IMR-90 (cell line): Measurements from ENCODE around the gene AQP6. TPM values are rescaled to one million over a fixed set of nuclear protein-coding genes. Genes with fewer than 3 reads are reported as not detected.

Experiments
- ATAC-seq: fragments of 200-7000 bp; cut with Tn5 transposase; 2 replicates; pipeline ENCODE4 v1.9.1; 2020; ENCODE audit warnings: low read depth, mild to moderate bottlenecking, moderate library complexity
- Bru-seq: library from RNA; stranded (reverse); fragments of 400-500 nt; gene quantifications from one replicate; lab custom pipeline; 2021; lab: Mats Ljungman, UMichigan
- BruChase-seq, 2 experiments: library from RNA; stranded (reverse); fragments of 400-500 nt; gene quantifications; one replicate each; lab custom pipeline; 2021; lab: Mats Ljungman, UMichigan
- BruUV-seq: library from RNA; stranded (reverse); fragments of 400-500 nt; replicated peaks from 2 replicates; lab custom pipeline; 2021; lab: Mats Ljungman, UMichigan
- CTCF ChIA-PET: fragments of 300-600 bp; formaldehyde crosslinking; extraction: SDS; loops from one replicate; lab custom pipeline; 2021; ENCODE audit warnings: antibody characterized with exemption; lab: Yijun Ruan, JAX
- POLR2A ChIA-PET: fragments of 300-600 bp; sonication (Branson Sonifier 250); formaldehyde crosslinking; loops from one replicate; lab custom pipeline; 2022; ENCODE audit warnings: antibody characterized with exemption; ENCODE audit not compliant: unreplicated experiment; lab: Charles Lee
- DNase-seq: peaks from one replicate; pipeline ENCODE4 v3.0.0; 2013
- H2AFZ ChIP-seq: replicated peaks from 2 replicates; pipeline ENCODE3; 2013; ENCODE audit warnings: low read length, mild to moderate bottlenecking; ENCODE audit not compliant: poor library complexity
- H2AK5ac ChIP-seq: 2 replicates; pipeline ENCODE4 v1.6.1; 2013; ENCODE audit warnings: low read depth, low read length, inconsistent platforms
- H2AK9ac ChIP-seq: replicated peaks from 2 replicates; pipeline ENCODE3; 2013; ENCODE audit warnings: mild to moderate bottlenecking, low read depth, low read length, moderate library complexity; ENCODE audit not compliant: poor library complexity
- H2BK120ac ChIP-seq: 2 replicates; pipeline ENCODE4 v1.6.1; 2013; ENCODE audit warnings: low read depth, low read length, inconsistent platforms
- H2BK15ac ChIP-seq: 3 replicates; pipeline ENCODE4 v1.6.1; 2013; ENCODE audit warnings: low read depth, low read length, inconsistent platforms
- H2BK20ac ChIP-seq: 2 replicates; pipeline ENCODE4 v1.6.1; 2013; ENCODE audit warnings: low read depth, mild to moderate bottlenecking, inconsistent platforms, low read length, moderate library complexity
- H2BK5ac ChIP-seq: 2 replicates; pipeline ENCODE4 v1.6.1; 2013; ENCODE audit warnings: mild to moderate bottlenecking, low read depth, low read length, inconsistent platforms; ENCODE audit not compliant: poor library complexity, severe bottlenecking
- H3K14ac ChIP-seq: replicated peaks from 2 replicates; pipeline ENCODE4 v1.6.1; 2013; ENCODE audit warnings: low read depth, low read length, inconsistent platforms
- H3K18ac ChIP-seq: 2 replicates; pipeline ENCODE4 v1.6.1; 2013; ENCODE audit warnings: low read depth, low read length, control low read depth
- H3K23ac ChIP-seq: 2 replicates; pipeline ENCODE4 v1.6.1; 2013; ENCODE audit warnings: low read depth, low read length, inconsistent platforms
- H3K27ac ChIP-seq: 2 replicates; pipeline ENCODE4 v1.5.1; 2013; ENCODE audit warnings: mild to moderate bottlenecking, control low read depth, low read length; ENCODE audit not compliant: insufficient read depth
- H3K27me3 ChIP-seq: 2 replicates; pipeline ENCODE4 v1.6.1; 2013; ENCODE audit warnings: low read length; ENCODE audit not compliant: control insufficient read depth, insufficient read depth
- H3K36me3 ChIP-seq: 2 replicates; pipeline ENCODE4 v1.6.1; 2013; ENCODE audit warnings: low read length, mixed read lengths; ENCODE audit not compliant: control insufficient read depth, insufficient read depth
- H3K4ac ChIP-seq: 2 replicates; pipeline ENCODE4 v1.6.1; 2013; ENCODE audit warnings: low read depth, low read length, inconsistent platforms
- H3K4me1 ChIP-seq: 2 replicates; pipeline ENCODE4 v1.6.1; 2013; ENCODE audit warnings: low read length, mixed read lengths; ENCODE audit not compliant: control insufficient read depth, insufficient read depth
- H3K4me2 ChIP-seq: 2 replicates; pipeline ENCODE4 v1.6.1; 2013; ENCODE audit warnings: low read depth, mild to moderate bottlenecking, control low read depth, low read length, moderate library complexity
- H3K4me3 ChIP-seq: 2 replicates; pipeline ENCODE4 v1.5.1; 2013; ENCODE audit warnings: low read depth, mild to moderate bottlenecking, control low read depth, low read length, moderate library complexity; ENCODE audit not compliant: insufficient read depth
- H3K56ac ChIP-seq: 2 replicates; pipeline ENCODE4 v1.6.1; 2013; ENCODE audit warnings: low read length, inconsistent platforms; ENCODE audit not compliant: insufficient read depth; ENCODE audit errors: extremely low read depth
- H3K79me1 ChIP-seq, 2 experiments: 2 replicates each; pipeline ENCODE4 v1.6.1; 2013; ENCODE audit warnings: low read length in 2 of 2, inconsistent platforms in 1 of 2, low read depth in 1 of 2
- H3K9ac ChIP-seq: 2 replicates; pipeline ENCODE4 v1.6.1; 2013; ENCODE audit warnings: low read depth, low read length, control low read depth
- H3K9me1 ChIP-seq: 2 replicates; pipeline ENCODE4 v1.6.1; 2013; ENCODE audit warnings: low read length, inconsistent platforms; ENCODE audit not compliant: insufficient read depth
- H3K9me3 ChIP-seq: 2 replicates; pipeline ENCODE4 v1.6.1; 2013; ENCODE audit warnings: low read length; ENCODE audit not compliant: control insufficient read depth, insufficient read depth
- H4K20me1 ChIP-seq: 2 replicates; pipeline ENCODE4 v1.6.1; 2013; ENCODE audit warnings: low read length, inconsistent platforms; ENCODE audit not compliant: insufficient read depth
- H4K5ac ChIP-seq: 2 replicates; pipeline ENCODE4 v1.6.1; 2013; ENCODE audit warnings: mild to moderate bottlenecking, low read depth, low read length, control low read depth
- H4K8ac ChIP-seq, 2 experiments: 2 replicates each; pipeline ENCODE4 v1.6.1; 2013; ENCODE audit warnings: low read depth in 2 of 2, low read length in 2 of 2, control low read depth in 1 of 2, inconsistent platforms in 1 of 2
- H4K91ac ChIP-seq: 2 replicates; pipeline ENCODE4 v1.6.1; 2013; ENCODE audit warnings: low read depth, low read length, inconsistent platforms; ENCODE audit not compliant: insufficient read depth
- MXI1 ChIP-seq: IDR thresholded peaks from 2 replicates; pipeline ENCODE4 v1.6.1; 2012; ENCODE audit warnings: low read depth, mild to moderate bottlenecking, low read length, moderate library complexity, borderline replicate concordance
- WGBS, 2 experiments: methylation state at CpG; one replicate each; pipeline versions ENCODE4 v1.1.5 to v1.1.7; 2013; ENCODE audit warnings: missing lambda C conversion rate in 2 of 2; ENCODE audit not compliant: insufficient read length in 1 of 2; ENCODE audit errors: extremely low coverage in 2 of 2; 5-methylcytosine and 5-hydroxymethylcytosine counted together
- dilution Hi-C: fragments of 300-500 bp; cut with HindIII; formaldehyde crosslinking; loops from one replicate; pipeline ENCODE4 v1.14.3; 2018; ENCODE audit warnings: low sequenced_read_pairs; ENCODE audit not compliant: unreplicated experiment
- in situ Hi-C: fragments of 300-500 bp; cut with MboI; formaldehyde crosslinking; loops from 3 replicates; pipeline ENCODE4 v1.14.3; 2019; ENCODE audit warnings: low sequenced_read_pairs, inconsistent platforms, mixed read lengths
- intact Hi-C: fragments of 100-400 bp; cut with micrococcal nuclease; formaldehyde crosslinking; loops from 2 replicates; pipeline ENCODE4 v1.10.0; 2022
- long read RNA-seq: library from polyadenylated mRNA; unstranded; transcript quantifications from one replicate; pipeline ENCODE4 v2.0.0, GENCODE V29; 2021; ENCODE audit not compliant: unreplicated experiment
- polyA plus RNA-seq, 3 experiments: library from polyadenylated mRNA; depleted of rRNA; stranded (reverse); fragments of >200 nt; gene quantifications; 2 replicates each; pipeline ENCODE4 v1.2.3, GENCODE V29; 2012; ENCODE audit warnings: low replicate concordance in 1 of 3
- total RNA-seq: library from RNA; depleted of rRNA; stranded (reverse); fragments of >200 nt; gene quantifications from 2 replicates; pipeline ENCODE4 v1.2.3, GENCODE V29; 2012; rRNA removed

AQP6 gene, protein sequence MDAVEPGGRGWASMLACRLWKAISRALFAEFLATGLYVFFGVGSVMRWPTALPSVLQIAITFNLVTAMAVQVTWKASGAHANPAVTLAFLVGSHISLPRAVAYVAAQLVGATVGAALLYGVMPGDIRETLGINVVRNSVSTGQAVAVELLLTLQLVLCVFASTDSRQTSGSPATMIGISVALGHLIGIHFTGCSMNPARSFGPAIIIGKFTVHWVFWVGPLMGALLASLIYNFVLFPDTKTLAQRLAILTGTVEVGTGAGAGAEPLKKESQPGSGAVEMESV
- total RNA-seq (not detected in 2 replicates), polyA plus RNA-seq (2012; rRNA removed) (not detected in 2 replicates), Bru-seq, nascent RNA (percentile 8 among the genes with signal in this experiment), BruChase-seq, experiment 1, labeled RNA remaining after a 6-hour chase (not detected), BruChase-seq, experiment 2, labeled RNA remaining after a 2-hour chase (not detected)
- polyA plus RNA-seq (2012; cell fraction: cytosol; rRNA removed), result not detected in 2 replicates
- polyA plus RNA-seq (2012; cell fraction: nucleus; rRNA removed; ENCODE audit: low replicate concordance), result 0.01 and 0.03 TPM in 2 replicates
- long read RNA-seq, result 0 reads

DNA sequence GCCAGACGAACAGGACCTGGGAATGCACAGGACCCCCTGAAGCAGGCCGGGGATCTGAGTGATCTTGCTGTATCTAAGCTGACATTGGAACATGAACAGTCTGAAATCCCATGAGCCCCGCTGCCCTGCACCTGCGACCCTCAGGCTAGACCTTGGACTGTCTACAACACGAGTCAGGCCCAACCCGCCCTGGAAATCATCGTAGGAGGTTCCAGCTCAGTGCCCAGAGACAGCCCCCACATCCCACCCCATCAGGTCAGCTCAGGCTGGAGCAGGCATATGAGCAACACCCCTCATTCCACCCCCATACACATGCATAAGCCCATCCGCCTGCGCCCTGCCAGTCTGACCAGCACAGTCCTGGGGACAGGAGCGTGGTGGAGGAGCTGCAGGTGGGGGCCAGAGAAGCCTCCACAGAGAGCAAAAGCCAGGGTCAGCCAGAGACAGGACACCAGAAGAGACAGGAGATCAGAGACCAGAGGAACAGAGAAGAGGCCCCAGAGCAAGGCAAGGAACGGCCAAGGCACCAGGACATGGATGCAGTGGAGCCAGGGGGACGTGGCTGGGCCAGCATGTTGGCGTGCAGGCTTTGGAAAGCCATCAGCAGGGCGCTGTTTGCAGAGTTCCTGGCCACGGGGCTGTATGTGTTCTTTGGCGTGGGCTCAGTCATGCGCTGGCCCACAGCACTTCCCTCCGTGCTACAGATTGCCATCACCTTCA, at the start of gene AQP6:
TSS of gene AQP6 (plus strand) at position 307 of the 720 bp plus-strand sequence. CDS start at position 534, 227 bp downstream.
- H4K91ac ChIP-seq, result no peak within 1 kb of the TSS
- in situ Hi-C loops, result loop anchor here (5.0 to 10.0 kb wide), 2 partner anchors 84 to 202 kb away; partner anchors contain the start of gene ASIC1

More for the DNA sequence above, at the start of gene AQP6:
- dilution Hi-C loops, result no loop called here
- no TSS peak for BruUV-seq
- TF ChIP-seq MXI1, result no peak
- Histone ChIP-seq H2BK120ac (no peak within 1 kb of the TSS), H3K4me2 (no peak within 1 kb of the TSS), H3K4me1 (no peaks in the 10 kb centered on the region), H3K18ac (no peak within 1 kb of the TSS), H2BK20ac (no peak within 1 kb of the TSS), H4K20me1 (no peaks in the 10 kb centered on the region), H3K27ac (no peak within 1 kb of the TSS), H4K8ac (no peak within 1 kb of the TSS), H2BK5ac (no peak within 1 kb of the TSS), H3K23ac (no peak within 1 kb of the TSS), H3K14ac (no peak within 1 kb of the TSS), H3K36me3 (no peaks in the 10 kb centered on the region), H3K9me1 (no peaks in the 10 kb centered on the region), H3K79me1 (no peaks in the 10 kb centered on the region), H3K4ac (no peak within 1 kb of the TSS), H2AK9ac (peak within 1 kb of the TSS; percentile 65), H2AK5ac (0 out of 2 replicates have a peak within 1 kb of the TSS, but pooled peaks have one; percentile 46), H3K27me3 (peaks cover 47% of the 10 kb centered on the region), H3K9ac (no peak within 1 kb of the TSS), H3K4me3 (no peak within 1 kb of the TSS), H2BK15ac (no peak within 1 kb of the TSS), H2AFZ (peak within 1 kb of the TSS; percentile 21), H4K5ac (no peak within 1 kb of the TSS), H3K56ac (no peak within 1 kb of the TSS), H3K9me3 (no peaks in the 10 kb centered on the region)
- POLR2A ChIA-PET, result no interaction called here
- intact Hi-C loops, result no loop called here
- DNase-seq (no peak), ATAC-seq (no peak)
- WGBS, 2 experiments, result 78% methylated on average over 11 of the region's 18 CpGs; no CpG with 5 or more reads in 1 of the 2 experiments
- CTCF ChIA-PET, result interaction anchor here (1.0 kb wide), 1 partner anchor 98 kb away, joined by 3 read pairs; no protein-coding TSS in a partner anchor
